ENCODE results near the gene DUOXA1.

- TF ChIP-seq POLR2AphosphoS5 (IDR thresholded peaks at IDR 0.05; ENCODE audit: low read depth, low read length): no peak
- no peak for TF ChIP-seq TAF1 (IDR thresholded peaks at IDR 0.05; ENCODE audit: borderline replicate concordance, insufficient read depth, low read length)
- TF ChIP-seq REST (IDR thresholded peaks at IDR 0.05; ENCODE audit: insufficient read depth in 1 of 2, low read depth in 2 of 2, low read length in 2 of 2): no peak
- no peak for TF ChIP-seq SIN3A (IDR thresholded peaks at IDR 0.05; ENCODE audit: borderline replicate concordance, insufficient read depth, low read length)
These were observed 22.5 kb upstream of the DUOXA1 start for GRCh38 chr15:45151998-45152828.
